HCT116 (cell line): ENCODE measurements around the gene ADGRB2. TPM values are rescaled to one million over a fixed set of nuclear protein-coding genes. Genes with fewer than 3 reads are reported as not detected.

Source experiments
- ATAC-seq: fragments of 200-7000 bp; cut with Tn5 transposase; 2 replicates; pipeline ENCODE4 v1.9.1; 2020; ENCODE audit warnings: mild to moderate bottlenecking, moderate library complexity
- BruUV-seq: library from RNA; stranded (reverse); fragments of 400-500 nt; replicated peaks from 2 replicates; lab custom pipeline; 2021; lab: Mats Ljungman, UMichigan
- CTCF ChIA-PET: fragments of 300-600 bp; sonication (Branson Sonifier 250); formaldehyde crosslinking; loops from one replicate; lab custom pipeline; 2021; ENCODE audit warnings: antibody characterized with exemption; lab: Charles Lee
- POLR2A ChIA-PET: fragments of 300-600, 350-600 bp; sonication (Branson Sonifier 250); formaldehyde crosslinking; loops from one replicate; lab custom pipeline; 2021; ENCODE audit warnings: antibody characterized with exemption; lab: Charles Lee
- RAD21 ChIA-PET, 2 experiments: fragments of 300-600 bp; sonication (Branson Sonifier 250); formaldehyde crosslinking; loops; one replicate each; lab custom pipeline; 2023; ENCODE audit warnings: low total read pairs in 2 of 2; ENCODE audit not compliant: uncharacterized antibody in 2 of 2, unreplicated experiment in 2 of 2, low non-redundant PET in 1 of 2; lab: Charles Lee
- DNase-seq: peaks from one replicate; pipeline ENCODE4 v3.0.0-alpha.2; 2010; ENCODE audit warnings: low read depth, low spot score
- H2AFZ ChIP-seq: fragments of 200-600 bp; shearing (Covaris generic), sonication (generic); 2 replicates; pipeline ENCODE4 v1.6.1; 2017; ENCODE audit warnings: low read depth, mixed run types, mixed read lengths, antibody characterized with exemption, low read length; ENCODE audit not compliant: poor library complexity, severe bottlenecking
- H3K27ac ChIP-seq: 2 replicates; pipeline ENCODE4 v1.5.1; 2012; ENCODE audit warnings: low read depth, low read length
- H3K27me3 ChIP-seq: fragments of 200-600 bp; sonication (generic); 2 replicates; pipeline ENCODE4 v1.6.1; 2016; ENCODE audit warnings: mixed run types, low read length, mixed read lengths; ENCODE audit not compliant: insufficient read depth
- H3K36me3 ChIP-seq, 2 experiments: fragments of 200-500 bp in 1 of 2; fragments of 200-600 bp in 1 of 2; sonication (Bioruptor generic) in 1 of 2; sonication (generic) in 1 of 2; 2 replicates each; pipeline versions ENCODE4 v1.5.1 to v1.6.1; 2014 to 2016; ENCODE audit warnings: low read length in 2 of 2, inconsistent platforms in 1 of 2, mixed read lengths in 1 of 2, mixed run types in 1 of 2; ENCODE audit not compliant: insufficient read depth in 2 of 2, control insufficient read depth in 1 of 2
- H3K4me1 ChIP-seq, 2 experiments: fragments of 200-600 bp in 1 of 2; sonication (generic) in 1 of 2; 2 replicates each; pipeline versions ENCODE4 v1.5.1 to v1.6.1; 2012 to 2017; ENCODE audit warnings: low read length in 2 of 2, inconsistent platforms in 1 of 2, mild to moderate bottlenecking in 1 of 2, mixed read lengths in 1 of 2, mixed run types in 1 of 2, moderate library complexity in 1 of 2; ENCODE audit not compliant: insufficient read depth in 2 of 2, control insufficient read depth in 1 of 2
- H3K4me2 ChIP-seq: fragments of 200-600 bp; sonication (generic); 2 replicates; pipeline ENCODE4 v1.6.1; 2017; ENCODE audit warnings: mixed run types, low read length, mixed read lengths
- H3K4me3 ChIP-seq, 2 experiments: fragments of 200-600 bp in 1 of 2; sonication (generic) in 1 of 2; replicated peaks in 1 of 2; 2 replicates each; pipeline ENCODE4 v1.5.1; 2011 to 2016; ENCODE audit warnings: low read length in 2 of 2, control low read depth in 1 of 2, low read depth in 1 of 2, mild to moderate bottlenecking in 1 of 2, mixed read lengths in 1 of 2, mixed run types in 1 of 2
- H3K79me2 ChIP-seq: fragments of 200-600 bp; sonication (generic); 2 replicates; pipeline ENCODE4 v1.6.1; 2017; ENCODE audit warnings: mild to moderate bottlenecking, mixed run types, low read length, moderate library complexity, mixed read lengths; ENCODE audit not compliant: insufficient read depth
- H3K9ac ChIP-seq: fragments of 200-600 bp; sonication (generic); 2 replicates; pipeline ENCODE4 v1.6.1; 2016; ENCODE audit warnings: low read length, mixed read lengths
- H3K9me2 ChIP-seq: fragments of 200-600 bp; sonication (generic), shearing (Covaris generic); 2 replicates; pipeline ENCODE4 v1.6.1; 2017; ENCODE audit warnings: mixed run types, mild to moderate bottlenecking, moderate library complexity; ENCODE audit not compliant: insufficient read depth
- H3K9me3 ChIP-seq, 2 experiments: fragments of 200-500 bp in 1 of 2; fragments of 200-600 bp in 1 of 2; sonication (Bioruptor generic) in 1 of 2; sonication (generic) in 1 of 2; 2 replicates each; pipeline ENCODE4 v1.6.1; 2014 to 2017; ENCODE audit warnings: low read length in 2 of 2, mixed read lengths in 2 of 2, inconsistent platforms in 1 of 2, low read depth in 1 of 2, mild to moderate bottlenecking in 1 of 2, mixed run types in 1 of 2, moderate library complexity in 1 of 2; ENCODE audit not compliant: control insufficient read depth in 1 of 2, insufficient read depth in 1 of 2
- H4K20me1 ChIP-seq: fragments of 200-600 bp; sonication (generic), shearing (Covaris generic); 2 replicates; pipeline ENCODE4 v1.6.1; 2017; ENCODE audit warnings: mixed run types, mild to moderate bottlenecking, moderate library complexity; ENCODE audit not compliant: insufficient read depth
- CBX3 ChIP-seq: IDR thresholded peaks from 2 replicates; pipeline ENCODE4 v1.6.1; 2012; ENCODE audit warnings: low read depth
- EGR1 ChIP-seq: IDR thresholded peaks from 2 replicates; pipeline ENCODE4 v1.6.1; 2012; ENCODE audit warnings: low read depth
- ELF1 ChIP-seq: IDR thresholded peaks from 2 replicates; pipeline ENCODE4 v1.6.1; 2012; ENCODE audit warnings: low read depth, borderline replicate concordance
- POLR2AphosphoS5 ChIP-seq: IDR thresholded peaks from 2 replicates; pipeline ENCODE4 v1.6.1; 2011; ENCODE audit warnings: mild to moderate bottlenecking, low read depth, low read length, moderate library complexity
- RAD21 ChIP-seq: IDR thresholded peaks from 2 replicates; pipeline ENCODE4 v1.6.1; 2012; ENCODE audit warnings: low read depth, mild to moderate bottlenecking
- ZFX ChIP-seq: fragments of 450-650 bp; IDR thresholded peaks from 2 replicates; pipeline ENCODE4 v1.6.1; 2017
- ZNF274 ChIP-seq: fragments of 200-500 bp; sonication (Bioruptor generic); IDR thresholded peaks from 2 replicates; pipeline ENCODE4 v1.6.1; 2014; ENCODE audit warnings: mild to moderate bottlenecking, low read depth, low read length, inconsistent platforms
- intact Hi-C: fragments of 100-400 bp; cut with micrococcal nuclease; formaldehyde crosslinking; loops from 2 replicates; pipeline ENCODE4 v1.10.0; 2022
- total RNA-seq: library from RNA; stranded (reverse); gene quantifications from one replicate; pipeline ENCODE4 v1.2.1, GENCODE V29; 2021; ENCODE audit not compliant: unreplicated experiment
- TF ChIP-seq, protein P1 (sequence below), 3 experiments: fragments of 200-600 bp in 1 of 3; sonication (generic) in 1 of 3; IDR thresholded peaks in 2 of 3; conservative IDR thresholded peaks in 1 of 3; 2 replicates each; pipeline ENCODE4 v1.5.1; 2012 to 2017; ENCODE audit warnings: low read depth in 2 of 3, low read length in 2 of 3, antibody characterized with exemption in 1 of 3, borderline replicate concordance in 1 of 3, control low read depth in 1 of 3, mild to moderate bottlenecking in 1 of 3, mixed read lengths in 1 of 3, mixed run types in 1 of 3, moderate library complexity in 1 of 3; ENCODE audit not compliant: insufficient read depth in 1 of 3

The ADGRB2 gene
- total RNA-seq, 1 experiment from 2014 or later: 10.1 TPM

GRCh38 chr1:31759298-31760023 is 4.7 kb downstream of the ADGRB2 start:
- no peaks in the 10 kb centered on the region for H3K36me3 ChIP-seq
- H3K9me2 ChIP-seq: no peaks in the 10 kb centered on the region
- TF ChIP-seq EGR1: no peak
- no peak for TF ChIP-seq CBX3
- TF ChIP-seq, protein P1, sequence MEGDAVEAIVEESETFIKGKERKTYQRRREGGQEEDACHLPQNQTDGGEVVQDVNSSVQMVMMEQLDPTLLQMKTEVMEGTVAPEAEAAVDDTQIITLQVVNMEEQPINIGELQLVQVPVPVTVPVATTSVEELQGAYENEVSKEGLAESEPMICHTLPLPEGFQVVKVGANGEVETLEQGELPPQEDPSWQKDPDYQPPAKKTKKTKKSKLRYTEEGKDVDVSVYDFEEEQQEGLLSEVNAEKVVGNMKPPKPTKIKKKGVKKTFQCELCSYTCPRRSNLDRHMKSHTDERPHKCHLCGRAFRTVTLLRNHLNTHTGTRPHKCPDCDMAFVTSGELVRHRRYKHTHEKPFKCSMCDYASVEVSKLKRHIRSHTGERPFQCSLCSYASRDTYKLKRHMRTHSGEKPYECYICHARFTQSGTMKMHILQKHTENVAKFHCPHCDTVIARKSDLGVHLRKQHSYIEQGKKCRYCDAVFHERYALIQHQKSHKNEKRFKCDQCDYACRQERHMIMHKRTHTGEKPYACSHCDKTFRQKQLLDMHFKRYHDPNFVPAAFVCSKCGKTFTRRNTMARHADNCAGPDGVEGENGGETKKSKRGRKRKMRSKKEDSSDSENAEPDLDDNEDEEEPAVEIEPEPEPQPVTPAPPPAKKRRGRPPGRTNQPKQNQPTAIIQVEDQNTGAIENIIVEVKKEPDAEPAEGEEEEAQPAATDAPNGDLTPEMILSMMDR (IDR thresholded peaks at IDR 0.05 in 2 of 3, conservative IDR thresholded peaks at IDR 0.05 in 1 of 3; ENCODE audit: borderline replicate concordance in 1 of 3, insufficient read depth in 1 of 3, low read depth in 2 of 3, low read length in 2 of 3): no peak
- no peak for TF ChIP-seq ZNF274
- no peak for TF ChIP-seq POLR2AphosphoS5
- no peak for TF ChIP-seq ELF1
- TF ChIP-seq ZFX: no peak
- TF ChIP-seq RAD21: no peak
- H3K79me2 ChIP-seq: no peaks in the 10 kb centered on the region
- no peak overlapping the region for H3K9ac ChIP-seq
- intact Hi-C loops: no loop called here
- H2AFZ ChIP-seq: no peak overlapping the region
- H3K9me3 ChIP-seq: no peaks in the 10 kb centered on the region
- POLR2A ChIA-PET: interaction anchor here (1.0 kb wide), 1 partner anchor 14 kb away, joined by 4 read pairs; no protein-coding TSS in a partner anchor
- H3K4me2 ChIP-seq: no peak overlapping the region
- RAD21 ChIA-PET: no interaction called here
- ATAC-seq (no peak), DNase-seq (no peak)
- CTCF ChIA-PET: interaction anchor here (1.3 to 2.0 kb wide), 2 partner anchors 29 kb away, joined by 3 to 8 read pairs; no protein-coding TSS in a partner anchor
- no peak overlapping the region for H3K4me3 ChIP-seq
- BruUV-seq: no TSS peak
- H3K4me1 ChIP-seq: peaks cover 18 to 43% of the 10 kb centered on the region in 2 experiments
- H4K20me1 ChIP-seq: no peaks in the 10 kb centered on the region
- H3K27ac ChIP-seq: no peak overlapping the region
- no peaks in the 10 kb centered on the region for H3K27me3 ChIP-seq
